Transverse colon (tissue), 4 donors: ENCODE data around the gene OVOL1. TPM values are rescaled to one million over a fixed set of nuclear protein-coding genes. Genes with fewer than 3 reads are reported as not detected.

Source experiments
- DNase-seq: peaks from one replicate; pipeline ENCODE4 v3.0.0-alpha.2; 2019
- H3K27ac ChIP-seq, 4 donors: fragments of 200-600 bp; sonication (generic); 2 replicates each; pipeline ENCODE4 v1.5.1; 2016 to 2018; ENCODE audit warnings: inconsistent platforms in 4 of 4
- H3K27me3 ChIP-seq: fragments of 200-600 bp; sonication (generic); 2 replicates; pipeline ENCODE4 v1.5.1; 2017; ENCODE audit warnings: inconsistent platforms
- H3K36me3 ChIP-seq, 4 donors: fragments of 200-600 bp; sonication (generic); 2 replicates each; pipeline ENCODE4 v1.5.1; 2017 to 2019; ENCODE audit warnings: inconsistent platforms in 4 of 4
- H3K4me1 ChIP-seq, 4 donors: fragments of 200-600 bp; sonication (generic); 2 replicates each; pipeline ENCODE4 v1.5.1; 2017 to 2020; ENCODE audit warnings: inconsistent platforms in 4 of 4
- H3K4me3 ChIP-seq, 4 donors: fragments of 200-600 bp; sonication (generic); 1 replicate in 1 of 4; 2 replicates in 3 of 4; pipeline versions ENCODE4 v1.5.1 to v1.6.1; 2017 to 2019; ENCODE audit warnings: inconsistent platforms in 4 of 4
- H3K9me3 ChIP-seq, 2 donors: fragments of 200-600 bp; sonication (generic); 2 replicates each; pipeline ENCODE4 v1.5.1; 2017 to 2019; ENCODE audit warnings: inconsistent platforms in 2 of 2
- CTCF ChIP-seq, 5 experiments: fragments of 200-600 bp in 3 of 5; fragments of 450-650 bp in 2 of 5; sonication (generic) in 3 of 5; IDR thresholded peaks; 1 replicate in 2 of 5; 2 replicates in 3 of 5; pipeline ENCODE4 v1.5.1; 2016 to 2017; ENCODE audit warnings: antibody characterized with exemption in 5 of 5, inconsistent platforms in 3 of 5, mild to moderate bottlenecking in 2 of 5, moderate library complexity in 1 of 5
- EP300 ChIP-seq: sonication (generic); formaldehyde crosslinking; IDR thresholded peaks from one replicate; pipeline ENCODE4 v1.6.1; 2017; ENCODE audit warnings: antibody characterized with exemption, low read depth
- POLR2A ChIP-seq: fragments of 450-650 bp; IDR thresholded peaks from one replicate; pipeline ENCODE4 v1.6.1; 2016; ENCODE audit warnings: antibody characterized with exemption, mild to moderate bottlenecking, moderate library complexity
- POLR2AphosphoS5 ChIP-seq, 3 donors: sonication (generic); formaldehyde crosslinking; IDR thresholded peaks; one replicate each; pipeline ENCODE4 v1.6.1; 2016; ENCODE audit warnings: antibody characterized with exemption in 3 of 3
- WGBS, 2 donors: methylation state at CpG; one replicate each; pipeline ENCODE4 v1.1.5; 2018; ENCODE audit warnings: low coverage in 1 of 2; 5-methylcytosine and 5-hydroxymethylcytosine counted together
- in situ Hi-C, 4 donors: fragments of 200-750 bp; cut with MboI; loops; one replicate each; pipeline versions ENCODE4 v1.15.0 to v1.15.1; 2017; ENCODE audit warnings: low sequenced_read_pairs in 3 of 4, low pct_ligation_motif_present in 1 of 4, low pct_unique_long_range_greater_than_20kb in 1 of 4
- intact Hi-C: fragments of 100-400 bp; cut with DNase I; formaldehyde crosslinking; loops from one replicate; pipeline ENCODE4 v1.15.1; 2023; ENCODE audit warnings: low total_unique reads
- total RNA-seq, 4 donors: library from RNA; depleted of rRNA; stranded (reverse); fragments of >200 nt; gene quantifications; one replicate each; pipeline ENCODE4 v1.1.0, GENCODE V29; 2016

The OVOL1 gene
- total RNA-seq, 4 donors from 2014 or later, result 19.9 to 44.8 (median 33.8) TPM

- H3K4me1 ChIP-seq, result peaks cover 0 to 6% (median 0%) of the 10 kb centered on the region in 4 donors
- no peak for DNase-seq
- 17 to 47% methylated on average over 2 to 6 of the region's 6 CpGs for WGBS, 2 donors
- no peaks in the 10 kb centered on the region for H3K9me3 ChIP-seq
- TF ChIP-seq EP300 (no peak), CTCF (IDR thresholded peaks at IDR 0.05) (no peak)
- H3K27ac ChIP-seq, result no peak overlapping the region
- in situ Hi-C loops, result loop anchor here in 1 of 4 donors (10.0 kb wide), 1 partner anchor 57 kb away; the partner anchor contains the start of gene KAT5
- H3K27me3 ChIP-seq, result no peaks in the 10 kb centered on the region
- no peaks in the 10 kb centered on the region for H3K36me3 ChIP-seq
- intact Hi-C loops, result no loop called here
- H3K4me3 ChIP-seq, result no peak overlapping the region
These were observed 15.2 kb upstream of the OVOL1 start for GRCh38 chr11:65771589-65772112.

GRCh38 chr11:65773784-65774411, 13.0 kb upstream of the OVOL1 start:
- WGBS, 2 donors, result 45 to 59% methylated on average over 7 to 8 of the region's 8 CpGs
- intact Hi-C loops, result no loop called here
- H3K4me3 ChIP-seq, result no peak overlapping the region
- in situ Hi-C loops, result loop anchor here in 1 of 4 donors (10.0 kb wide), 1 partner anchor 59 kb away; the partner anchor contains the start of gene KAT5
- H3K27me3 ChIP-seq, result no peaks in the 10 kb centered on the region
- H3K27ac ChIP-seq, result no peak overlapping the region
- peaks cover under 1 to 9% (median 2%) of the 10 kb centered on the region in 4 donors for H3K4me1 ChIP-seq
- H3K36me3 ChIP-seq, result peaks cover 0 to 5% (median 2%) of the 10 kb centered on the region in 4 donors
- no peak for TF ChIP-seq POLR2AphosphoS5 (IDR thresholded peaks at IDR 0.05)
- no peak for TF ChIP-seq EP300
- no peak for TF ChIP-seq POLR2A
- TF ChIP-seq CTCF (IDR thresholded peaks at IDR 0.05), result no peak
- DNase-seq, result no peak
- H3K9me3 ChIP-seq, result no peaks in the 10 kb centered on the region

- TF ChIP-seq CTCF (IDR thresholded peaks at IDR 0.05) (no peak), EP300 (no peak), POLR2A (no peak), POLR2AphosphoS5 (IDR thresholded peaks at IDR 0.05) (no peak)
- no peaks in the 10 kb centered on the region for H3K27me3 ChIP-seq
- H3K4me3 ChIP-seq, result no peak overlapping the region
- WGBS, 2 donors, result 85 to 87% methylated on average over 3 to 9 of the region's 9 CpGs
- no peaks in the 10 kb centered on the region for H3K9me3 ChIP-seq
- no peak overlapping the region for H3K27ac ChIP-seq
- intact Hi-C loops, result no loop called here
- DNase-seq, result no peak
- H3K4me1 ChIP-seq, result peaks cover 9 to 16% (median 11%) of the 10 kb centered on the region in 4 donors
- peaks cover 0 to 5% (median 2%) of the 10 kb centered on the region in 4 donors for H3K36me3 ChIP-seq
- in situ Hi-C loops, result loop anchor here in 1 of 4 donors (10.0 kb wide), 1 partner anchor 60 kb away; the partner anchor contains the start of gene KAT5
These were observed 12.1 kb upstream of the OVOL1 start for GRCh38 chr11:65774525-65775306.

GRCh38 chr11:65776196-65776595, 10.7 kb upstream of the OVOL1 start:
- peaks cover 0 to 5% (median 2%) of the 10 kb centered on the region in 4 donors for H3K36me3 ChIP-seq
- no peak for DNase-seq
- no peak for TF ChIP-seq CTCF (IDR thresholded peaks at IDR 0.05)
- no peak for TF ChIP-seq POLR2AphosphoS5 (IDR thresholded peaks at IDR 0.05)
- TF ChIP-seq POLR2A, result no peak
- TF ChIP-seq EP300, result no peak
- H3K4me3 ChIP-seq, result no peak overlapping the region
- H3K9me3 ChIP-seq, result no peaks in the 10 kb centered on the region
- 82% methylated on average over 8 of the region's 8 CpGs; no CpG with 5 or more reads in 1 of the 2 donors for WGBS, 2 donors
- intact Hi-C loops, result no loop called here
- in situ Hi-C loops, result loop anchor here in 1 of 4 donors (10.0 kb wide), 1 partner anchor 61 kb away; the partner anchor contains the start of gene KAT5
- no peaks in the 10 kb centered on the region for H3K27me3 ChIP-seq
- peak overlapping the region in 2 of 4 donors; percentile 5 to 6 for H3K27ac ChIP-seq
- peaks cover 10 to 15% (median 12%) of the 10 kb centered on the region in 4 donors for H3K4me1 ChIP-seq
